K562 (cell line): ENCODE measurements around the gene GRHPR. TPM values are rescaled to one million over a fixed set of nuclear protein-coding genes. Genes with fewer than 3 reads are reported as not detected.

Experiments used
- ATAC-seq: fragments of 200-7000 bp; cut with Tn5 transposase; 3 replicates; pipeline ENCODE4 v1.9.1; 2020; ENCODE audit warnings: moderate library complexity
- BruUV-seq: library from RNA; stranded (reverse); fragments of 400-500 nt; replicated peaks from 2 replicates; lab custom pipeline; 2021; lab: Mats Ljungman, UMichigan
- CTCF ChIA-PET: fragments of 300-600 bp; formaldehyde crosslinking; extraction: SDS; loops from one replicate; lab custom pipeline; 2021; ENCODE audit warnings: low intra/inter-chr PET ratio; lab: Yijun Ruan, JAX
- POLR2A ChIA-PET: fragments of 300-600, 350-650 bp; sonication (Branson Sonifier 250); formaldehyde crosslinking; extraction: SDS; loops from one replicate; lab custom pipeline; 2021; ENCODE audit warnings: antibody characterized with exemption, inconsistent platforms; lab: Yijun Ruan, JAX
- DNase-seq, 4 experiments: peaks; one replicate each; pipeline versions ENCODE4 v3.0.0 to v3.0.0-alpha.2; 2011 to 2018; ENCODE audit warnings: low spot score in 3 of 4, mixed read lengths in 3 of 4; ENCODE audit errors: extremely low read depth in 1 of 4
- FAIRE-seq: peaks from 2 replicates; lab custom pipeline; 2011; peaks lifted over from hg19 to GRCh38; lab: Jason Lieb, UNC
- H2AFZ ChIP-seq: 2 replicates; pipeline ENCODE4 v1.6.0; 2011; ENCODE audit warnings: low read depth, low read length, control low read depth, inconsistent platforms
- H3K27ac ChIP-seq: fragments of 200-600 bp; 3 replicates; pipeline ENCODE4 v1.8.0; 2011; ENCODE audit warnings: low read depth, mild to moderate bottlenecking, control low read depth, inconsistent platforms, low read length, moderate library complexity, mixed read lengths; ENCODE audit errors: extremely low read depth
- H3K27me3 ChIP-seq, 2 experiments: fragments of 300-600 bp in 1 of 2; 2 replicates in 1 of 2; 3 replicates in 1 of 2; pipeline versions ENCODE4 v1.6.0 to v1.8.0; 2011; ENCODE audit warnings: inconsistent platforms in 2 of 2, low read length in 2 of 2, mild to moderate bottlenecking in 1 of 2, mixed read lengths in 1 of 2, moderate library complexity in 1 of 2; ENCODE audit not compliant: control insufficient read depth in 2 of 2, insufficient read depth in 2 of 2
- H3K36me3 ChIP-seq: fragments of 300-600 bp; 3 replicates; pipeline ENCODE4 v1.8.0; 2011; ENCODE audit warnings: mild to moderate bottlenecking, low read length, inconsistent platforms; ENCODE audit not compliant: control insufficient read depth, insufficient read depth
- H3K4me1 ChIP-seq, 2 experiments: fragments of 200-600 bp in 1 of 2; replicated peaks in 1 of 2; 2 replicates in 1 of 2; 3 replicates in 1 of 2; pipeline versions ENCODE4 v1.5.1 to v1.8.0; 2011; ENCODE audit warnings: inconsistent platforms in 2 of 2, low read length in 2 of 2, mild to moderate bottlenecking in 1 of 2, mixed read lengths in 1 of 2, moderate library complexity in 1 of 2; ENCODE audit not compliant: control insufficient read depth in 2 of 2, insufficient read depth in 2 of 2
- H3K4me2 ChIP-seq: 2 replicates; pipeline ENCODE4 v1.6.1; 2011; ENCODE audit warnings: low read length, control low read depth, inconsistent platforms, mixed read lengths; ENCODE audit not compliant: insufficient read depth
- H3K4me3 ChIP-seq: fragments of 200-600 bp; sonication (generic), shearing (Covaris generic); 2 replicates; pipeline ENCODE4 v1.5.1; 2016; ENCODE audit warnings: control low read depth, inconsistent platforms
- H3K79me2 ChIP-seq: fragments of 200-600 bp; 3 replicates; pipeline ENCODE4 v1.8.0; 2011; ENCODE audit warnings: low read length, inconsistent platforms; ENCODE audit not compliant: control insufficient read depth, insufficient read depth
- H3K9ac ChIP-seq, 2 experiments: 2 replicates each; pipeline versions ENCODE4 v1.6.0 to v1.6.1; 2011; ENCODE audit warnings: low read depth in 2 of 2, low read length in 2 of 2, control low read depth in 1 of 2, inconsistent platforms in 1 of 2, mild to moderate bottlenecking in 1 of 2, mixed read lengths in 1 of 2; ENCODE audit not compliant: insufficient read depth in 1 of 2
- H3K9me1 ChIP-seq: one replicate; pipeline ENCODE4 v1.6.0; 2011; ENCODE audit warnings: inconsistent platforms, mild to moderate bottlenecking, low read length, moderate library complexity; ENCODE audit not compliant: control insufficient read depth, insufficient read depth
- H3K9me3 ChIP-seq: replicated peaks from 2 replicates; pipeline ENCODE4 v1.5.1; 2011; ENCODE audit warnings: low read depth, low read length, inconsistent platforms; ENCODE audit not compliant: control insufficient read depth, insufficient read depth
- H4K20me1 ChIP-seq: replicated peaks from 2 replicates; pipeline ENCODE4 v1.6.1; 2011; ENCODE audit warnings: low read length, inconsistent platforms, mixed read lengths; ENCODE audit not compliant: control insufficient read depth, insufficient read depth
- ARID2 ChIP-seq: fragments of 450-650 bp; IDR thresholded peaks from 2 replicates; pipeline ENCODE4 v1.6.1; 2017; ENCODE audit warnings: antibody characterized with exemption, mild to moderate bottlenecking
- CAMTA2 ChIP-seq: fragments of 250-450 bp; sonication (Bioruptor Pico); conservative IDR thresholded peaks from 2 replicates; pipeline ENCODE4 v1.5.1; 2022
- NONO ChIP-seq, 2 experiments: fragments of 200-400 bp in 1 of 2; fragments of 450-650 bp in 1 of 2; formaldehyde crosslinking in 1 of 2; IDR thresholded peaks; 2 replicates each; pipeline ENCODE4 v1.6.1; 2017; ENCODE audit warnings: low read depth in 2 of 2, mild to moderate bottlenecking in 2 of 2, moderate library complexity in 2 of 2, low read length in 1 of 2
- RBFOX2 ChIP-seq: fragments of 200-400 bp; formaldehyde crosslinking; IDR thresholded peaks from 2 replicates; pipeline ENCODE4 v1.6.1; 2017; ENCODE audit warnings: low read depth, mild to moderate bottlenecking, low read length, moderate library complexity
- RBM39 ChIP-seq: fragments of 200-400 bp; formaldehyde crosslinking; optimal IDR thresholded peaks from 2 replicates; pipeline ENCODE3; 2018; ENCODE audit warnings: low read depth, low read length
- ZBTB33 ChIP-seq: sonication (generic); formaldehyde crosslinking; IDR thresholded peaks from 2 replicates; pipeline ENCODE4 v1.8.1; 2023; ENCODE audit warnings: mild to moderate bottlenecking, missing genetic modification reagents
- ZKSCAN3 ChIP-seq: fragments of 250-450 bp; sonication (Bioruptor Pico); IDR thresholded peaks from 2 replicates; pipeline ENCODE4 v1.4.0; 2020
- ZNF263 ChIP-seq: sonication (generic); formaldehyde crosslinking; IDR thresholded peaks from 2 replicates; pipeline ENCODE4 v1.8.0; 2022; ENCODE audit warnings: mild to moderate bottlenecking, missing genetic modification reagents, borderline replicate concordance
- WGBS: fragments of 100-300 bp; shearing (Covaris generic); methylation state at CpG from one replicate; pipeline ENCODE4 v1.1.6; 2016; ENCODE audit warnings: low coverage, mixed read lengths; ENCODE audit not compliant: insufficient coverage; ENCODE audit errors: missing lambda C conversion rate; 5-methylcytosine and 5-hydroxymethylcytosine counted together
- in situ Hi-C: fragments of 300-500 bp; cut with MboI; formaldehyde crosslinking; loops from 4 replicates; pipeline ENCODE4 v1.15.0; 2018; ENCODE audit warnings: inconsistent platforms, mixed read lengths
- intact Hi-C: fragments of 100-400 bp; cut with micrococcal nuclease; formaldehyde crosslinking; loops from 2 replicates; pipeline ENCODE4 v1.14.2; 2022
- polyA plus RNA-seq, 8 experiments: library from polyadenylated mRNA; depleted of rRNA in 4 of 8; stranded (reverse) in 5 of 8; unstranded in 3 of 8; fragments of >200 nt; fragmentation: Nextera tagmentation in 2 of 8; fragmentation: Illumina TruSeq in 1 of 8; extraction: Ambion mirVana in 2 of 8; extraction: Trizol in 1 of 8; gene quantifications; 2 replicates each; pipeline versions ENCODE4 v1.2.1 to v1.2.3, GENCODE V29; 2011 to 2014; ENCODE audit warnings: inconsistent platforms in 1 of 8, missing spikeins in 1 of 8
- total RNA-seq, 7 experiments: library from RNA; depleted of rRNA in 6 of 7; stranded (reverse); fragments of >200 nt in 6 of 7; fragmentation: Illumina TruSeq in 2 of 7; extraction: Trizol in 2 of 7; gene quantifications; 2 replicates each; pipeline versions ENCODE4 v1.2.1 to v1.2.3, GENCODE V29; 2011 to 2021; ENCODE audit warnings: low replicate concordance in 1 of 7

The GRHPR gene
- total and polyA plus RNA-seq, 9 of the 15 experiments (the other 6 are each of a cell fraction or from before 2014, with no cell fraction given) = 38.9 to 144 (median 120) TPM

- TF ChIP-seq ZNF263 (CRISPR knock-in tag) = no peak
These were observed 39.5 kb upstream of the GRHPR start (continued) for GRCh38 chr9:37382982-37383357.

GRCh38 chr9:37383393-37383792, 39.1 kb upstream of the GRHPR start:
- 56% methylated on average over 6 of the region's 6 CpGs for WGBS
- FAIRE-seq (no peak), DNase-seq (no peak), ATAC-seq (no peak)
- Histone ChIP-seq H3K9me1 (peaks cover 3% of the 10 kb centered on the region), H3K9ac (no peak overlapping the region), H3K4me3 (no peak overlapping the region), H3K4me1 (peaks cover 11 to 12% of the 10 kb centered on the region in 2 experiments; a peak in 4 of 5 replicates), H3K9me3 (peaks cover 8% of the 10 kb centered on the region), H3K4me2 (no peak overlapping the region), H2AFZ (peak overlapping the region; percentile 29), H4K20me1 (no peaks in the 10 kb centered on the region), H3K27me3 (peaks cover 3 to 12% of the 10 kb centered on the region in 2 experiments; a peak in 3 of 5 replicates), H3K36me3 (no peaks in the 10 kb centered on the region), H3K27ac (no peak overlapping the region), H3K79me2 (no peaks in the 10 kb centered on the region)
- TF ChIP-seq CAMTA2 (CRISPR knock-in tag) (no peak), RBFOX2 (no peak), NONO (IDR thresholded peaks at IDR 0.05; ENCODE audit: low read depth in 2 of 2, low read length in 1 of 2) (no peak), ARID2 (no peak), RBM39 (no peak), ZKSCAN3 (CRISPR knock-in tag) (no peak), ZBTB33 (no peak)
- POLR2A ChIA-PET = interaction anchor here (0.7 to 1.0 kb wide), 2 partner anchors 47 to 608 kb away, joined by 3 read pairs; no protein-coding TSS in a partner anchor
- no TSS peak for BruUV-seq
- CTCF ChIA-PET = interaction anchor here (0.6 kb wide), 1 partner anchor 392 kb away, joined by 4 read pairs; no protein-coding TSS in a partner anchor
- in situ Hi-C loops = no loop called here
- intact Hi-C loops = loop anchor here (10.0 kb wide), 1 partner anchor 189 kb away; no protein-coding TSS in a partner anchor
